K562 (cell line): ENCODE results near the gene PPP6R1. TPM values are rescaled to one million over a fixed set of nuclear protein-coding genes. Genes with fewer than 3 reads are reported as not detected.

Experiments used
- CBX1 ChIP-seq: sonication (generic); IDR thresholded peaks from 2 replicates; pipeline ENCODE4 v1.6.1; 2016; ENCODE audit warnings: antibody characterized with exemption, low read depth, mild to moderate bottlenecking
- CHCHD3 ChIP-seq: fragments of 250-450 bp; sonication (Bioruptor Pico); IDR thresholded peaks from 2 replicates; pipeline ENCODE4 v2.1.2; 2022; ENCODE audit warnings: mild to moderate bottlenecking
- CREB1 ChIP-seq, 2 experiments: sonication (generic) in 1 of 2; formaldehyde crosslinking in 1 of 2; IDR thresholded peaks; 2 replicates each; pipeline versions ENCODE4 v1.6.1 to v1.8.0; 2012 to 2022; ENCODE audit warnings: inconsistent platforms in 1 of 2, mild to moderate bottlenecking in 1 of 2, missing genetic modification reagents in 1 of 2, moderate library complexity in 1 of 2
- FOXA1 ChIP-seq: fragments of 450-650 bp; IDR thresholded peaks from 2 replicates; pipeline ENCODE4 v1.6.1; 2016; ENCODE audit warnings: mild to moderate bottlenecking, borderline replicate concordance
- GABPB1 ChIP-seq: sonication (generic); formaldehyde crosslinking; IDR thresholded peaks from 2 replicates; pipeline ENCODE4 v1.8.0; 2022; ENCODE audit warnings: mild to moderate bottlenecking, missing genetic modification reagents
- GABPB2 ChIP-seq: fragments of 250-450 bp; sonication (Bioruptor Pico); conservative IDR thresholded peaks from 2 replicates; pipeline ENCODE4 v1.5.1; 2021; ENCODE audit warnings: mild to moderate bottlenecking
- HDAC8 ChIP-seq: fragments of 450-650 bp; IDR thresholded peaks from 2 replicates; pipeline ENCODE4 v1.6.1; 2016; ENCODE audit warnings: mild to moderate bottlenecking, missing genetic modification characterization, moderate library complexity, missing compliant biosample characterization
- LCOR ChIP-seq: sonication (generic); formaldehyde crosslinking; IDR thresholded peaks from 2 replicates; pipeline ENCODE4 v1.8.0; 2022; ENCODE audit warnings: mild to moderate bottlenecking, missing genetic modification reagents
- MCM3 ChIP-seq: fragments of 450-650 bp; IDR thresholded peaks from 2 replicates; pipeline ENCODE4 v1.6.1; 2016
- NR3C1 ChIP-seq: sonication (generic); formaldehyde crosslinking; IDR thresholded peaks from 2 replicates; pipeline ENCODE4 v1.8.1; 2022; ENCODE audit warnings: missing genetic modification reagents
- RBBP5 ChIP-seq: fragments of 200-600 bp; sonication (generic); IDR thresholded peaks from 2 replicates; pipeline ENCODE4 v1.6.1; 2012; ENCODE audit warnings: borderline replicate concordance, mild to moderate bottlenecking, low read length, control low read depth, inconsistent platforms; ENCODE audit not compliant: insufficient read depth, poor library complexity, severe bottlenecking
- SRSF9 ChIP-seq: fragments of 200-400 bp; formaldehyde crosslinking; IDR thresholded peaks from 2 replicates; pipeline ENCODE4 v1.6.1; 2017; ENCODE audit warnings: low read depth, low read length, borderline replicate concordance
- ZNF143 ChIP-seq: sonication (generic); formaldehyde crosslinking; IDR thresholded peaks from 2 replicates; pipeline ENCODE4 v1.9.0; 2022; ENCODE audit warnings: mild to moderate bottlenecking, missing genetic modification reagents
- ZZZ3 ChIP-seq: fragments of 450-650 bp; IDR thresholded peaks from 2 replicates; pipeline ENCODE4 v1.6.1; 2016; ENCODE audit warnings: antibody characterized with exemption, mild to moderate bottlenecking, moderate library complexity
- polyA plus RNA-seq, 8 experiments: library from polyadenylated mRNA; depleted of rRNA in 4 of 8; stranded (reverse) in 5 of 8; unstranded in 3 of 8; fragments of >200 nt; fragmentation: Nextera tagmentation in 2 of 8; fragmentation: Illumina TruSeq in 1 of 8; extraction: Ambion mirVana in 2 of 8; extraction: Trizol in 1 of 8; gene quantifications; 2 replicates each; pipeline versions ENCODE4 v1.2.1 to v1.2.3, GENCODE V29; 2011 to 2014; ENCODE audit warnings: inconsistent platforms in 1 of 8, missing spikeins in 1 of 8
- total RNA-seq, 7 experiments: library from RNA; depleted of rRNA in 6 of 7; stranded (reverse); fragments of >200 nt in 6 of 7; fragmentation: Illumina TruSeq in 2 of 7; extraction: Trizol in 2 of 7; gene quantifications; 2 replicates each; pipeline versions ENCODE4 v1.2.1 to v1.2.3, GENCODE V29; 2011 to 2021; ENCODE audit warnings: low replicate concordance in 1 of 7
- TF ChIP-seq, protein P1 (sequence below): sonication (generic); formaldehyde crosslinking; IDR thresholded peaks from 2 replicates; pipeline ENCODE4 v1.8.1; 2023; ENCODE audit warnings: missing genetic modification reagents, mild to moderate bottlenecking, borderline replicate concordance
- TF ChIP-seq, protein P2 (sequence below), 2 experiments: fragments of 450-650 bp; IDR thresholded peaks; 2 replicates each; pipeline ENCODE4 v1.6.1; 2016
- TF ChIP-seq, protein P3 (sequence below): fragments of 450-650 bp; IDR thresholded peaks from 2 replicates; pipeline ENCODE4 v1.6.1; 2016; ENCODE audit warnings: low read depth, mild to moderate bottlenecking, moderate library complexity
- TF ChIP-seq, protein P4 (sequence below): fragments of 250-450 bp; sonication (Bioruptor Pico); IDR thresholded peaks from 2 replicates; pipeline ENCODE4 v1.8.0; 2021; ENCODE audit warnings: moderate library complexity, mild to moderate bottlenecking, inconsistent platforms
- TF ChIP-seq, protein P5 (sequence below): fragments of 200-800 bp; sonication (Bioruptor generic); IDR thresholded peaks from 2 replicates; pipeline ENCODE4 v1.6.1; 2017; ENCODE audit warnings: missing genetic modification characterization, missing compliant biosample characterization

PPP6R1 gene
- total and polyA plus RNA-seq, 9 of the 15 experiments (the other 6 are each of a cell fraction or from before 2014, with no cell fraction given): 0.48 to 135 (median 37.2) TPM

DNA sequence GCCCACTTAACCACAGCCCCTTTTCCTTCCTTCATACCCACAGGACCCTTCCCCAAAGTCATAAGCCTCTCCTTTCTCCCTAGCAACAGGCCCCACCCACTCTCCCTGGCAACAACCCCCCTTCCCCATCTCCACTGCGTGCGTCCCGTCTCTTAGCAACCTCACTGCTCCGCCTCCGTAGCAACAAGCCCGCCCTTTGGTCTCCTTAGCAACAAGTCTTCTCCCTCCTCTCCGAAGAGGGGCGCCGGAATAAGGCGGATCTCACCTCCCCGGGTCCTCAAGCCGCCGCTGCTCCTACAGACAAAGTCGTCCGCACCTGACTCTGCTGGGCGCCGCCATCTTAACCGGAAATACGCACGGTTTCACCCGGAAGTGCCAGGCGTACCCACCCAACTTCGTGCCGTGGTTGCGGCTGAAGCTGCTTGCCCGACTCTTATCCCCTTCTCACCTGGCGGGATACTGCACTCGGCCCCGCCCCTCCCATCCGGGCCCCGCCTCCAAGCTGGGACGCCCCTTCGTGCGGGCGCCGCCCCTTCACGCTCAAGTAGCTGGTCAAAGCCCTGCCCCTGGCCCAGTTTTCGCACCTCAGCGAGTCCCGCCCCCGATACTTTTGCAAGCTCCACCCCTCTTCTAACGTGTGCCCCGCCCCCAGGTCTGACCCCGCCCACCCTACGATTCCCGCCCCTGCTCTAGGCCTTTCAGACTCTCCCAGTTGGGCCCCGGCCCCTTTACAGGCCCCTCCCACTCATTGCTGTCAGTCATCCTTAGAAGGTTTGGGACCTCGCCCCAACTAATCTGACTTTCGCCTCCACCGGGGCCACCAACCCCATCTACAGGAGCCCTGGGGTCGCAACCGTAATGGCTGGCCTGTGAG lies 21.2 kb upstream of the PPP6R1 start, which contains the start of gene HSPBP1 (continued):
- TF ChIP-seq, protein P1, sequence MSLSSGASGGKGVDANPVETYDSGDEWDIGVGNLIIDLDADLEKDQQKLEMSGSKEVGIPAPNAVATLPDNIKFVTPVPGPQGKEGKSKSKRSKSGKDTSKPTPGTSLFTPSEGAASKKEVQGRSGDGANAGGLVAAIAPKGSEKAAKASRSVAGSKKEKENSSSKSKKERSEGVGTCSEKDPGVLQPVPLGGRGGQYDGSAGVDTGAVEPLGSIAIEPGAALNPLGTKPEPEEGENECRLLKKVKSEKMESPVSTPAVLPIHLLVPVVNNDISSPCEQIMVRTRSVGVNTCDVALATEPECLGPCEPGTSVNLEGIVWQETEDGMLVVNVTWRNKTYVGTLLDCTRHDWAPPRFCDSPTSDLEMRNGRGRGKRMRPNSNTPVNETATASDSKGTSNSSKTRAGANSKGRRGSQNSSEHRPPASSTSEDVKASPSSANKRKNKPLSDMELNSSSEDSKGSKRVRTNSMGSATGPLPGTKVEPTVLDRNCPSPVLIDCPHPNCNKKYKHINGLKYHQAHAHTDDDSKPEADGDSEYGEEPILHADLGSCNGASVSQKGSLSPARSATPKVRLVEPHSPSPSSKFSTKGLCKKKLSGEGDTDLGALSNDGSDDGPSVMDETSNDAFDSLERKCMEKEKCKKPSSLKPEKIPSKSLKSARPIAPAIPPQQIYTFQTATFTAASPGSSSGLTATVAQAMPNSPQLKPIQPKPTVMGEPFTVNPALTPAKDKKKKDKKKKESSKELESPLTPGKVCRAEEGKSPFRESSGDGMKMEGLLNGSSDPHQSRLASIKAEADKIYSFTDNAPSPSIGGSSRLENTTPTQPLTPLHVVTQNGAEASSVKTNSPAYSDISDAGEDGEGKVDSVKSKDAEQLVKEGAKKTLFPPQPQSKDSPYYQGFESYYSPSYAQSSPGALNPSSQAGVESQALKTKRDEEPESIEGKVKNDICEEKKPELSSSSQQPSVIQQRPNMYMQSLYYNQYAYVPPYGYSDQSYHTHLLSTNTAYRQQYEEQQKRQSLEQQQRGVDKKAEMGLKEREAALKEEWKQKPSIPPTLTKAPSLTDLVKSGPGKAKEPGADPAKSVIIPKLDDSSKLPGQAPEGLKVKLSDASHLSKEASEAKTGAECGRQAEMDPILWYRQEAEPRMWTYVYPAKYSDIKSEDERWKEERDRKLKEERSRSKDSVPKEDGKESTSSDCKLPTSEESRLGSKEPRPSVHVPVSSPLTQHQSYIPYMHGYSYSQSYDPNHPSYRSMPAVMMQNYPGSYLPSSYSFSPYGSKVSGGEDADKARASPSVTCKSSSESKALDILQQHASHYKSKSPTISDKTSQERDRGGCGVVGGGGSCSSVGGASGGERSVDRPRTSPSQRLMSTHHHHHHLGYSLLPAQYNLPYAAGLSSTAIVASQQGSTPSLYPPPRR (CRISPR knock-in tag): no peak
- TF ChIP-seq LCOR (CRISPR knock-in tag) (peak; percentile 17; the same call in 1 of the 2 replicates), CREB1 (IDR thresholded peaks at IDR 0.05) (peak; percentile 58), CREB1 (CRISPR knock-in tag; IDR thresholded peaks at IDR 0.05) (peak; percentile 78), ZNF143 (CRISPR knock-in tag) (no peak), MCM3 (no peak), NR3C1 (CRISPR knock-in tag) (no peak), CHCHD3 (CRISPR knock-in tag) (no peak), HDAC8 (tag) (no peak), RBBP5 (peak; percentile 86), SRSF9 (no peak), GABPB1 (CRISPR knock-in tag) (peak; percentile 98), GABPB2 (no peak), FOXA1 (no peak), CBX1 (no peak), ZZZ3 (no peak)
- TF ChIP-seq, protein P2, sequence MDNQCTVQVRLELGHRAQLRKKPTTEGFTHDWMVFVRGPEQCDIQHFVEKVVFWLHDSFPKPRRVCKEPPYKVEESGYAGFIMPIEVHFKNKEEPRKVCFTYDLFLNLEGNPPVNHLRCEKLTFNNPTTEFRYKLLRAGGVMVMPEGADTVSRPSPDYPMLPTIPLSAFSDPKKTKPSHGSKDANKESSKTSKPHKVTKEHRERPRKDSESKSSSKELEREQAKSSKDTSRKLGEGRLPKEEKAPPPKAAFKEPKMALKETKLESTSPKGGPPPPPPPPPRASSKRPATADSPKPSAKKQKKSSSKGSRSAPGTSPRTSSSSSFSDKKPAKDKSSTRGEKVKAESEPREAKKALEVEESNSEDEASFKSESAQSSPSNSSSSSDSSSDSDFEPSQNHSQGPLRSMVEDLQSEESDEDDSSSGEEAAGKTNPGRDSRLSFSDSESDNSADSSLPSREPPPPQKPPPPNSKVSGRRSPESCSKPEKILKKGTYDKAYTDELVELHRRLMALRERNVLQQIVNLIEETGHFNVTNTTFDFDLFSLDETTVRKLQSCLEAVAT (IDR thresholded peaks at IDR 0.05): peak in 1 of 2 experiments; percentile 37; a peak in 1 of 4 replicates
- TF ChIP-seq, protein P3, sequence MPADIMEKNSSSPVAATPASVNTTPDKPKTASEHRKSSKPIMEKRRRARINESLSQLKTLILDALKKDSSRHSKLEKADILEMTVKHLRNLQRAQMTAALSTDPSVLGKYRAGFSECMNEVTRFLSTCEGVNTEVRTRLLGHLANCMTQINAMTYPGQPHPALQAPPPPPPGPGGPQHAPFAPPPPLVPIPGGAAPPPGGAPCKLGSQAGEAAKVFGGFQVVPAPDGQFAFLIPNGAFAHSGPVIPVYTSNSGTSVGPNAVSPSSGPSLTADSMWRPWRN: no peak
- TF ChIP-seq, protein P4, sequence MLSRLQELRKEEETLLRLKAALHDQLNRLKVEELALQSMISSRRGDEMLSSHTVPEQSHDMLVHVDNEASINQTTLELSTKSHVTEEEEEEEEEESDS (CRISPR knock-in tag): no peak
- TF ChIP-seq, protein P5, sequence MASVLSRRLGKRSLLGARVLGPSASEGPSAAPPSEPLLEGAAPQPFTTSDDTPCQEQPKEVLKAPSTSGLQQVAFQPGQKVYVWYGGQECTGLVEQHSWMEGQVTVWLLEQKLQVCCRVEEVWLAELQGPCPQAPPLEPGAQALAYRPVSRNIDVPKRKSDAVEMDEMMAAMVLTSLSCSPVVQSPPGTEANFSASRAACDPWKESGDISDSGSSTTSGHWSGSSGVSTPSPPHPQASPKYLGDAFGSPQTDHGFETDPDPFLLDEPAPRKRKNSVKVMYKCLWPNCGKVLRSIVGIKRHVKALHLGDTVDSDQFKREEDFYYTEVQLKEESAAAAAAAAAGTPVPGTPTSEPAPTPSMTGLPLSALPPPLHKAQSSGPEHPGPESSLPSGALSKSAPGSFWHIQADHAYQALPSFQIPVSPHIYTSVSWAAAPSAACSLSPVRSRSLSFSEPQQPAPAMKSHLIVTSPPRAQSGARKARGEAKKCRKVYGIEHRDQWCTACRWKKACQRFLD (CRISPR knock-in tag): peak; percentile 63; the same call in 1 of the 2 replicates
